Adrenal gland (tissue), 5 donors: ENCODE measurements around the gene TSPAN4.

Experiments used
- POLR2A ChIP-seq, 2 donors: fragments of 450-650 bp; IDR thresholded peaks; one replicate each; pipeline ENCODE4 v1.6.1; 2017; ENCODE audit warnings: antibody characterized with exemption in 2 of 2, mild to moderate bottlenecking in 2 of 2, moderate library complexity in 1 of 2
- TF ChIP-seq, protein P1 (sequence below), 6 experiments: fragments of 450-650 bp in 4 of 6; fragments of 200-600 bp in 2 of 6; sonication (generic) in 1 of 6; IDR thresholded peaks; 1 replicate in 5 of 6; 2 replicates in 1 of 6; pipeline versions ENCODE4 v1.5.1 to v1.8.0; 2016 to 2021; ENCODE audit warnings: antibody characterized with exemption in 6 of 6, mild to moderate bottlenecking in 2 of 6, moderate library complexity in 1 of 6
- donor health status: DM: no; HTN: no; CAD: no.

DNA sequence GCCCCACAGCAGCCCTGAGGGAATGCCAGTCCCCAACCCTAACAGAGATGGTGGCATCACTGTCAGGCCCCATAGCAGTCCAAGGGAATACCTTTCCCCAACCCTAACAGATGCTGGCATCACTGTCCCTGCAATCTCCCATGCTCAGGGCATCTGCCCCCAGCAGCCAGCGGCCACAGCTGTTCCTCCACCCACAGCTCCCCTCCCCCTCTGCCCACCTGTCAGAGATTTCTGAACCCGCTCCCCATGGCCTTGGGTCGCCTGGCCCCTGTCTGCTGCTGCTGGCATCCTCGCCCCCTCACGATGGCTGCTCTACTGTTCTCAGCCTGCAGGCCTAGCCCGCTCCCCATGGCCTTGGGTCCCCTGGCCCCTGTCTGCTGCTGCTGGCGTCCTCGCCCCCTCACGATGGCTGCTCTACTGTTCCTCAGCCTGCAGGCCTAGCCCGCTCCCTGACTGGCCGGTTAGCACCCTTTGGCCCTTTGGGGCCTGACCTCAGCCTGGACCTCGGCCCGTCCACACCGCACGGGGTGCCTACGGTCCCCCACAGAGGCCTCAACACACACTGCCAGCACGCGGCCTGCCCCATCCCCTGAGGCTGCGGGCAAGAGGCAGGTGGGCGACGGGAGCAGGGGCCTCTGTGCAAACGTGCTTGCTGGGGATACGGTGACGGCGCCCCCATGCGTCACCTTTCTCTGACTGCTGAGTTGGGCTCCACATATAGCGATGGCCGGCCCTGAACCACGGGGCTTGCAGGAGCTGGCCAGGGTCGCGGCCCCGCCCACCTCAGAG lies 47.2 kb downstream of the TSPAN4 start:
- TF ChIP-seq POLR2A (IDR thresholded peaks at IDR 0.05) = no peak
- TF ChIP-seq, protein P1, sequence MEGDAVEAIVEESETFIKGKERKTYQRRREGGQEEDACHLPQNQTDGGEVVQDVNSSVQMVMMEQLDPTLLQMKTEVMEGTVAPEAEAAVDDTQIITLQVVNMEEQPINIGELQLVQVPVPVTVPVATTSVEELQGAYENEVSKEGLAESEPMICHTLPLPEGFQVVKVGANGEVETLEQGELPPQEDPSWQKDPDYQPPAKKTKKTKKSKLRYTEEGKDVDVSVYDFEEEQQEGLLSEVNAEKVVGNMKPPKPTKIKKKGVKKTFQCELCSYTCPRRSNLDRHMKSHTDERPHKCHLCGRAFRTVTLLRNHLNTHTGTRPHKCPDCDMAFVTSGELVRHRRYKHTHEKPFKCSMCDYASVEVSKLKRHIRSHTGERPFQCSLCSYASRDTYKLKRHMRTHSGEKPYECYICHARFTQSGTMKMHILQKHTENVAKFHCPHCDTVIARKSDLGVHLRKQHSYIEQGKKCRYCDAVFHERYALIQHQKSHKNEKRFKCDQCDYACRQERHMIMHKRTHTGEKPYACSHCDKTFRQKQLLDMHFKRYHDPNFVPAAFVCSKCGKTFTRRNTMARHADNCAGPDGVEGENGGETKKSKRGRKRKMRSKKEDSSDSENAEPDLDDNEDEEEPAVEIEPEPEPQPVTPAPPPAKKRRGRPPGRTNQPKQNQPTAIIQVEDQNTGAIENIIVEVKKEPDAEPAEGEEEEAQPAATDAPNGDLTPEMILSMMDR (IDR thresholded peaks at IDR 0.05) = no peak
